GM19452 (cell line): Measurements from ENCODE around the gene GALNT2.

ENCODE experiments used
- ATAC-seq: cut with Tn5 transposase; IDR thresholded peaks from one replicate; pipeline ENCODE4 v1.9.1; 2021; ENCODE audit not compliant: unreplicated experiment

The GALNT2 gene

GRCh38 chr1:230050973-230051735 is 15.9 kb upstream of the GALNT2 start:
- ATAC-seq = no peak

GRCh38 chr1:230052018-230052417 is 15.0 kb upstream of the GALNT2 start:
- ATAC-seq = no peak

- no peak for ATAC-seq
These were observed 14.4 kb upstream of the GALNT2 start for GRCh38 chr1:230052665-230053064.

GRCh38 chr1:230054092-230054749 is 12.8 kb upstream of the GALNT2 start:
- no peak for ATAC-seq

- ATAC-seq = no peak
These were observed 10.9 kb upstream of the GALNT2 start for GRCh38 chr1:230056098-230056497.

GRCh38 chr1:230057100-230057499 is 9.9 kb upstream of the GALNT2 start:
- ATAC-seq = no peak

- no peak for ATAC-seq
These were observed 9.1 kb upstream of the GALNT2 start for GRCh38 chr1:230057681-230058565.

GRCh38 chr1:230058626-230059025 is 8.4 kb upstream of the GALNT2 start:
- no peak for ATAC-seq

GRCh38 chr1:230061801-230062200 is 5.2 kb upstream of the GALNT2 start:
- ATAC-seq = no peak

- no peak for ATAC-seq
These were observed 4.5 kb upstream of the GALNT2 start for GRCh38 chr1:230062521-230062920.

GRCh38 chr1:230064283-230064682 is 2.8 kb upstream of the GALNT2 start:
- ATAC-seq = no peak

GRCh38 chr1:230065161-230065560 is 1.9 kb upstream of the GALNT2 start:
- ATAC-seq = no peak

GRCh38 chr1:230065571-230065970 is 1.5 kb upstream of the GALNT2 start:
- no peak for ATAC-seq

GRCh38 chr1:230066031-230066430 is 1.0 kb upstream of the GALNT2 start:
- ATAC-seq = no peak

GRCh38 chr1:230067419-230067870 is 407 bp downstream of the GALNT2 start:
- ATAC-seq = peak; percentile 25

GRCh38 chr1:230067871-230068620 is 1.0 kb downstream of the GALNT2 start:
- ATAC-seq = no peak

GRCh38 chr1:230068621-230068873 is 1.5 kb downstream of the GALNT2 start:
- no peak for ATAC-seq

GRCh38 chr1:230068952-230069684 is 2.1 kb downstream of the GALNT2 start:
- ATAC-seq = no peak

GRCh38 chr1:230069796-230070195 is 2.8 kb downstream of the GALNT2 start:
- ATAC-seq = no peak
